Stimulated activated CD4-positive, alpha-beta T cell treated with anti-CD3 and anti-CD28 coated beads, Interleukin-1b, Interleukin-23, amount 100 ng/mL, for 1 hour (primary cell): Measurements from ENCODE around the gene ARID5B.
"Not testable (repeated sequence)": the region's sequence is repeated elsewhere in the genome, so short reads cannot be mapped to it uniquely, and the experiment has no call there.

Source experiments
- DNase-seq, 2 donors: peaks; one replicate each; pipeline ENCODE4 v3.0.0-alpha.2; 2020; ENCODE audit warnings: low read depth in 2 of 2

ARID5B gene, protein sequence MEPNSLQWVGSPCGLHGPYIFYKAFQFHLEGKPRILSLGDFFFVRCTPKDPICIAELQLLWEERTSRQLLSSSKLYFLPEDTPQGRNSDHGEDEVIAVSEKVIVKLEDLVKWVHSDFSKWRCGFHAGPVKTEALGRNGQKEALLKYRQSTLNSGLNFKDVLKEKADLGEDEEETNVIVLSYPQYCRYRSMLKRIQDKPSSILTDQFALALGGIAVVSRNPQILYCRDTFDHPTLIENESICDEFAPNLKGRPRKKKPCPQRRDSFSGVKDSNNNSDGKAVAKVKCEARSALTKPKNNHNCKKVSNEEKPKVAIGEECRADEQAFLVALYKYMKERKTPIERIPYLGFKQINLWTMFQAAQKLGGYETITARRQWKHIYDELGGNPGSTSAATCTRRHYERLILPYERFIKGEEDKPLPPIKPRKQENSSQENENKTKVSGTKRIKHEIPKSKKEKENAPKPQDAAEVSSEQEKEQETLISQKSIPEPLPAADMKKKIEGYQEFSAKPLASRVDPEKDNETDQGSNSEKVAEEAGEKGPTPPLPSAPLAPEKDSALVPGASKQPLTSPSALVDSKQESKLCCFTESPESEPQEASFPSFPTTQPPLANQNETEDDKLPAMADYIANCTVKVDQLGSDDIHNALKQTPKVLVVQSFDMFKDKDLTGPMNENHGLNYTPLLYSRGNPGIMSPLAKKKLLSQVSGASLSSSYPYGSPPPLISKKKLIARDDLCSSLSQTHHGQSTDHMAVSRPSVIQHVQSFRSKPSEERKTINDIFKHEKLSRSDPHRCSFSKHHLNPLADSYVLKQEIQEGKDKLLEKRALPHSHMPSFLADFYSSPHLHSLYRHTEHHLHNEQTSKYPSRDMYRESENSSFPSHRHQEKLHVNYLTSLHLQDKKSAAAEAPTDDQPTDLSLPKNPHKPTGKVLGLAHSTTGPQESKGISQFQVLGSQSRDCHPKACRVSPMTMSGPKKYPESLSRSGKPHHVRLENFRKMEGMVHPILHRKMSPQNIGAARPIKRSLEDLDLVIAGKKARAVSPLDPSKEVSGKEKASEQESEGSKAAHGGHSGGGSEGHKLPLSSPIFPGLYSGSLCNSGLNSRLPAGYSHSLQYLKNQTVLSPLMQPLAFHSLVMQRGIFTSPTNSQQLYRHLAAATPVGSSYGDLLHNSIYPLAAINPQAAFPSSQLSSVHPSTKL

DNA sequence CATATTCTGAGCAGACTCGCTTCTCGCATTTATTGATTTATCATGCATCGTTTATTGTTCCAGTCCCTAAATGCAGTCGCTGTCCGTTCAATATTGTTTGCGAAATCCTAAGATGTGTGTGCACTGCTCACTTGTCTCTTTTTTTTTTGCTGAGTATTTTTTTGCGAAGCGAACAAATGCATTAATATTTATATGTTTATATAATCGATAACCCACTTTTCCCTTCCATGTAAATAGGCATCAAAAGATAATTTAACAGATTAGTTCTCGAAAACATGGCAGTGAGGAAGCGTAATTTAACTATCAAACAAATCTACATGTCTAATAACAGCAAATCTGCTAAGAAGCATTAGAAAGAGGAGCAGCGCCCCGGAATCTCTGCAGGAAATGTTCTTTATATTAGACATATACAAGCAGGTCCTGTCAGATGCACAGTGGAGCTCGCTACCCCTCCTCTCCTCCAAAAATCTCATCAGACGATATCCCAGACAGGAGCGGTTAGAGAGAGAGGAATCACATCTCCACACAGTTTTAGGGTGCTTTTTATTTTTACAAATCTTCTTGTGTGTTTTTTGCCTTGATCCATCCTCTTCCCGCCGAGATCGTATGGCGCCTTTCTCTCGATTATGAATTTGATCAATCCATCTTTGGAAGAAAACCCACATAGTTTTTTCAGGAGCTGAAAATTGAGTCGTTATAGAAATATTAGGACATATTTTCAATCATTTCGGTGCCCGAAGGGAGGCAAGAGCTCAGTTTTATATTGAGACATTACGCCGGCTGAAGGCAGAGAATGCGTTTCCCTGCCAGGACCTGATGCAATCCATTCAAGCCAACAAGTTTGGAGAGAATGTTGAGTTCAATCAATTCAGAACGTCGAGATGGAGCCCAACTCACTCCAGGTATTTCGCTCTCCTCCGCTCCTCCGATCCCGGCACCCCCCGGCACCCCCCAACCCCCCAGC is at the start of gene ARID5B:
ARID5B (plus strand) TSS at position 871 of the 964 bp plus-strand sequence; CDS start at position 882, 11 bp downstream.
- no peak for DNase-seq

GRCh38 chr10:61852261-61852660 is 49.2 kb upstream of the ARID5B start:
- DNase-seq = no peak

- DNase-seq = no peak
Measured at GRCh38 chr10:61855771-61856170, 45.7 kb upstream of the ARID5B start.

DNA sequence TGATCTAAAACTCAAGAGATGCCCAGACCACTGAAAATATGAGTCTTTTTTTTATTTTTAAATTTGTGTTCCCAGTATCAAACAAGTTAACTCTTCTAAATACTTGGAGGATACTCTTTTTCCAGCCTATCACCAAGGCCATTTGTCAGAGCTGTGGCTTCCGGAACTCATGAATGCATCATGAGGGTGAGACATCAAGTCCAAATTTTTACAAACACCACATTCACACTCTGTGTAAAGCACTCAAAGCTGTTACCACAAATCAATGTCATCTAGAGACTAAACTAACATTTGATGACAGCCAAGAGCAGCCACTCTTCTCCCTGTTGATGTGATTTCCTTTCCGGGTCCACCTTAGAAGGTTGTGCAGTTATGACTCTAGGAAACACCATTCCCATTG is 43.8 kb upstream of the ARID5B start:
- DNase-seq = no peak

GRCh38 chr10:61859786-61860185 is 41.7 kb upstream of the ARID5B start:
- DNase-seq = no peak

GRCh38 chr10:61860964-61861758 is 40.3 kb upstream of the ARID5B start:
- no peak for DNase-seq

- DNase-seq = no peak
Measured at GRCh38 chr10:61863981-61864380, 37.5 kb upstream of the ARID5B start.

GRCh38 chr10:61866700-61867368 is 34.7 kb upstream of the ARID5B start:
- no peak for DNase-seq

- DNase-seq = not testable (repeated sequence)
Measured at GRCh38 chr10:61867374-61867773, 34.1 kb upstream of the ARID5B start.

DNA sequence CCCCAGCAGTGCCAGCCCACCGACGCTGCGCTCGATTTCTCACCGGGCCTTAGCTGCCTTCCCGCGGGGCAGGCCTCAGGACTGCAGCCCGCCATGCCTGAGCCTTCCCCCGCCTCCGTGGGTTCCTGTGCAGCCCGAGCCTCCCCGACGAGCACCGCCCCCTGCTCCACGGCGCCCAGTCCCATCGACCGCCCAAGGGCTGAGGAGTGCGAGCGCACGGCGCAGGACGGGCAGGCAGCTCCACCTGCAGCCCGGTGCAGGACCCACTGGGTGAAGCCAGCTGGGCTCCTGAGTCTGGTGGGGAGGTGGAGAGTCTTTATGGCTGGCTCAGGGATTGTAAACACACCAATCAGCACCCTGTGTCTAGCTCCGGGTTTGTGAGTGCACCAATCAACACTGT is 33.7 kb upstream of the ARID5B start:
- peak; percentile 4 to 29 for DNase-seq

DNA sequence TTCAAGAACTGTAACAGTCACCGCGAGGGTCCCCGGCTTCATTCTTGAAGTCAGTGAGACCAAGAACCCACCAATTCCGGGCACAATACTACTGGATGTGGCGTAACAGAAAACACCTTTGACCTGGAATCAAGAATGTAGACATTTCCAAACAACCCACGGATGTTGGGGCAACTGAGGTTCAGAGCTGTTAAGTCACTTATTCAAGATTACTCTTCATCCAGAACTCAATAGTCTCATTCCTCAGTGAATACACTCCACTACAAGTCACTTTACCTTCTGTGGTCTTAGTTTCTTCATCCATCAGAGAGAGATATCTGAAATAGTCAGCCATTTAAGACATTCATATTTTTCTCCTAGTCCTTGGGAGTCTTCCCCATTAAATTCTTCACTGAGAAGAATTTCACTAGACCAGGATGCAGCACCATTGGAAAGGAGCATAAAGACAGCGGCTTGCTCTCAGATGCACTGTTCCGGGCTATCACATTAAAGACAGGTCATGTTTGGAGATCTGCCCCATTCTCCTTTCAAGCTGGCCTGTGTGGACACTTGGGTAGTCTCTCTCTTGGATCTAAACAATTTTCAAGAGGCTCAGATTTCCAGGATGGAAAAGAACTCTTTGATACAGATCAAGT is 32.3 kb upstream of the ARID5B start:
- no peak for DNase-seq

- no peak for DNase-seq
Measured at GRCh38 chr10:61869774-61870525, 31.5 kb upstream of the ARID5B start.

DNA sequence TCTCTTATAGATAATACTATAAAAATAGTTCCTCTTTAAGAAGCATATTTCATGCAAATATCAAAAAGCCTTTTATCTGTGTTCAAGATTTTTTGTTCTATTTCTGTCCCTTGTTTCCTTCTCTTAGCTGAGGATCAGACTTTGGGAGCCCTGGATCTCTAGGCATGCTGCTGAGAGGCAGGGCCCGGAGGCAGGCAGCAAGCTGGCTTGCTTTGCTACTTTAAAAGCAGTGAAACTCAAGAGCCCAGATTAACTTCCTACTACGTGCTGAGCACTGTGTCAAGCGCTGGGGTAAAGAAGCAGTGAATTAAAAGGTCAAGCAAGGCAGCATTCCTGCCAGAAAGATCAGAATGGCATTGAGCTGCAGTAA is 31.0 kb upstream of the ARID5B start:
- DNase-seq = no peak

DNA sequence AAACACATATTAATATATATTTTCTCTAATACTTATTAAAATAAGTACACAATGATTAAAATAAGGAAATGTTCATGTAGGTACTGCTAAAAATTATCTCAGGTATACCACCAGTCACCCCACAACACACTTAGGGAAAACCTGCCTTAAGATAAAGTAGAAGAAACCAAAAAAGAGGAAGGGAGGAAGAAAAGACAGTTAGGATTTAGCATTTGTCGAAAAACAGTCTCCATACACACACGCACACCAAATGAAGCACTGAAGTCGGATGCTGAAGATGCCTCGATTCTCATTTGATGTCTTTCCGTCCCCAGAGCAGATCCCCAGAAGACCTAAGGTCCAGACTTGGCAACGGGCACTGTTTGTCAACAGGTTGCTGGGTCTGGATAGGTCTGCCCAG is 30.0 kb upstream of the ARID5B start:
- no peak for DNase-seq

DNA sequence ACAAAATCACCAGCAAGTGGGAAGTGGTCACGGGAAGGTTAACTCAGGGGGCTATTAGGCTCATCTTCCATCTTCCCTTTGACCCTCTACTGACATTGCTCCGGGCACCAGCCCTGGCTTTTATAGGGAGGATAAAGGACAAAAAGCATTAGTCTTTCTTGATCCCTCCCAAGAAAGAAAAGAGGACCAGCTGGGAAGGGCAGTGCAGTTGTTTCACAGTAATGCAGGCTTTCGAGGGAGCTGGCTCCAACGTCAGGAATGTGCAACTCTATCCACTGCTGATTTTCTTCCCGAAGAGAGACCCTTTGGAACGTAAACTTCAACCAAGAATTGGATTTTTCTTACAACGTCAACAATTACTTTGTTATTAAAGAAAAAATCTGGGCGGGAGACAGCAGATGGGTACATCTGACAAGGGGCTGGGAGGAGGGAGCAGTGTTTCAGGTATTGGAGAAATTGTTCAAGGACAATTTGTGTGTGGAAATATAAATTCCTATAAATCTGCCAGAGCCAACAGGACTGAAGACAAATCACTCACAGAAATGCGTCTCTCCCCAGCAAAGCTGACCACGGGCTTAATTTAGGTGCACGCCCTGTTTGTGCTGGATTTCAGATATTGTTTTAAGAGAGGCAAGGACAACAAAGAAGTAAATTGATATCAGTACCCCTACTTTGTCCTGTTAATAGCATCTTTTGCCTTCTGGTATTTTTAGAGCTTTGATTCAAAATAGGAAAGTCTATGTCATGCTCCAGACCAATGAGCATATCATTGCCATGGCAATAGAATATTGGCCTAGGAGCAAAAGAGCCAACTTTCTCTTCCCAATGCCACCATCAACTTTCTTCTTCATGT is 23.4 kb upstream of the ARID5B start:
- DNase-seq = no peak

GRCh38 chr10:61878740-61879068 is 22.8 kb upstream of the ARID5B start:
- DNase-seq = no peak

DNA sequence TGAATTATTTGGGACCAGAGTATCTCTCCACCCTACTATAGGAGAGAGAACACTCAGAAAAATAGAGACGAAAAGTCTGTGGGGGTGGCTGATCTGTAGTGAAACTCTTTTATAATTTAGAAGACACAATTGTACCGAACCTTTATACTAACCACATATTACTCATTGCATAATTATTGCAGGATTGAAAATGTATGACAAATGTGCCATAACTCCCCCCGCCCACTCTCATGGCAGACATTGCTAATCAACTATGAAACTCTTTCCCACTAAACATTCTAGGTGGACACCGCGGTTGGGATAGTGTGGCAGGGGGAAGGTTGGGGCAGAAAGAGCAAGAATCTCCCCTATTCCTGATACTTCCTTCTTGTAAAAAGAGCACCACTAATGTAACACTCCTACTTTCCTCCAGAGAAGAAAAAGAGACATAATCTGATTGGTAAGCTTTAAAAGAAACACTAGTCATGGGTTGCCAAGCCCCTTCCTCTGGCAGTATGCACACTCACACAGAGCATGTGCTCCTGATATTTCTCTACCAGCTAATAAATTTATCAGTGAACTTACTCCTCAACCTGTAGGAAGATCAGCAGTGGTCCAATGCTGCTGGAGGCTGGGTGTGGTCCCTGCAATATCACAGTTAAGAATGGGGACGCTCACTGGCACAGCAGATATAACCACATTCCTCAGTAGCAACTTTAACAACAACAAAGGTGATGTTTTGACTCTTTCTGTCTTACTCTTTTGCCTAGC is 18.7 kb upstream of the ARID5B start:
- peak in 1 of 2 donors; percentile 43 for DNase-seq
